Measurements from ENCODE around the gene NFYC. TPM values are rescaled to one million over a fixed set of nuclear protein-coding genes. Genes with fewer than 3 reads are reported as not detected.

NFYC gene
- total and polyA plus RNA-seq, 2 experiments from 2014 or later, result 36.2 to 42.7 TPM

GRCh38 chr1:40758578-40759343, 67.3 kb downstream of the NFYC start:
- no peaks in the 10 kb centered on the region for H3K9me2 ChIP-seq (ENCODE audit: insufficient read depth)
- peaks cover 2% of the 10 kb centered on the region for H3K27me3 Mint-ChIP-seq (ENCODE audit: insufficient read depth, low read depth, poor library complexity)
- H3K36me3 ChIP-seq (ENCODE audit: insufficient read depth), result peaks cover 49% of the 10 kb centered on the region
- H3K27ac ChIP-seq (ENCODE audit: low read depth), result no peak overlapping the region
- no peak overlapping the region for H3K4me2 ChIP-seq
- no peaks in the 10 kb centered on the region for H3K9me3 Mint-ChIP-seq
- H3K4me1 ChIP-seq (ENCODE audit: insufficient read depth), result no peaks in the 10 kb centered on the region
- no peak overlapping the region for H3K4me3 ChIP-seq
- no peak for DNase-seq (ENCODE audit: low spot score)
- H3K27me3 ChIP-seq (ENCODE audit: insufficient read depth), result no peaks in the 10 kb centered on the region
- H3K4me1 Mint-ChIP-seq, result no peaks in the 10 kb centered on the region
- no peak overlapping the region for H3K4me3 Mint-ChIP-seq
- H2AFZ ChIP-seq, result no peak overlapping the region
- no peak for TF ChIP-seq ZNF114 (CRISPR knock-in tag; IDR thresholded peaks at IDR 0.05)
- no peak for TF ChIP-seq CTCF (conservative IDR thresholded peaks at IDR 0.05; ENCODE audit: low read depth in 2 of 2)
- no peak for TF ChIP-seq JUNB (IDR thresholded peaks at IDR 0.05; ENCODE audit: unreplicated experiment)
- TF ChIP-seq ETS1 (IDR thresholded peaks at IDR 0.05), result no peak
- H3F3A ChIP-seq (replicated peaks; ENCODE audit: low read depth), result no peaks in the 10 kb centered on the region
- peaks cover 81% of the 10 kb centered on the region for H3K36me3 Mint-ChIP-seq (ENCODE audit: low read depth)
- H4K20me1 ChIP-seq (replicated peaks; ENCODE audit: insufficient read depth), result peaks cover 19% of the 10 kb centered on the region
- no peak overlapping the region for H3K27ac Mint-ChIP-seq
- ATAC-seq, result no peak
- no peaks in the 10 kb centered on the region for H3K79me2 ChIP-seq (replicated peaks; ENCODE audit: insufficient read depth)

- Mint-ChIP-seq H3K27me3 (ENCODE audit: insufficient read depth, low read depth, poor library complexity) (peaks cover 2% of the 10 kb centered on the region), H3K9me3 (no peaks in the 10 kb centered on the region), H3K4me1 (no peaks in the 10 kb centered on the region), H3K27ac (no peak overlapping the region), H3K36me3 (ENCODE audit: low read depth) (peaks cover 79% of the 10 kb centered on the region), H3K4me3 (no peak overlapping the region)
- Histone ChIP-seq H3K9me2 (ENCODE audit: insufficient read depth) (no peaks in the 10 kb centered on the region), H2AFZ (no peak overlapping the region), H3K27ac (ENCODE audit: low read depth) (no peak overlapping the region), H3K79me2 (replicated peaks; ENCODE audit: insufficient read depth) (no peaks in the 10 kb centered on the region), H3K27me3 (ENCODE audit: insufficient read depth) (no peaks in the 10 kb centered on the region), H3K4me3 (no peak overlapping the region), H4K20me1 (replicated peaks; ENCODE audit: insufficient read depth) (peaks cover 8% of the 10 kb centered on the region), H3F3A (replicated peaks; ENCODE audit: low read depth) (no peaks in the 10 kb centered on the region), H3K4me2 (no peak overlapping the region), H3K4me1 (ENCODE audit: insufficient read depth) (no peaks in the 10 kb centered on the region), H3K36me3 (ENCODE audit: insufficient read depth) (peaks cover 38% of the 10 kb centered on the region)
- DNase-seq (ENCODE audit: low spot score) (no peak), ATAC-seq (no peak)
- TF ChIP-seq STAT1 (IDR thresholded peaks at IDR 0.05; ENCODE audit: unreplicated experiment) (no peak), ETS1 (IDR thresholded peaks at IDR 0.05) (no peak), ZNF331 (CRISPR knock-in tag; IDR thresholded peaks at IDR 0.05; ENCODE audit: low read depth) (no peak), EZH2phosphoT487 (IDR thresholded peaks at IDR 0.05; ENCODE audit: unreplicated experiment) (no peak), ZNF114 (CRISPR knock-in tag; IDR thresholded peaks at IDR 0.05) (no peak)
Measured at GRCh38 chr1:40760984-40761383, 69.5 kb downstream of the NFYC start.

Data from GM23338 (cell line).